Measurements from ENCODE around the gene USP6NL.

- TF ChIP-seq CEBPB (IDR thresholded peaks at IDR 0.05; ENCODE audit: low read depth) (no peak), CTCF (IDR thresholded peaks at IDR 0.05 in 2 of 3, conservative IDR thresholded peaks at IDR 0.05 in 1 of 3; ENCODE audit: borderline replicate concordance in 1 of 3, insufficient read depth in 1 of 3, low read depth in 2 of 3, low read length in 2 of 3) (no peak), RAD21 (IDR thresholded peaks at IDR 0.05; ENCODE audit: low read depth) (no peak), EZH2 (IDR thresholded peaks at IDR 0.05) (no peak), ELF1 (IDR thresholded peaks at IDR 0.05; ENCODE audit: borderline replicate concordance, low read depth) (no peak), ZNF274 (IDR thresholded peaks at IDR 0.05; ENCODE audit: low read depth, low read length) (no peak), POLR2AphosphoS5 (IDR thresholded peaks at IDR 0.05; ENCODE audit: low read depth, low read length) (no peak), FOSL1 (IDR thresholded peaks at IDR 0.05; ENCODE audit: low read depth) (no peak), REST (IDR thresholded peaks at IDR 0.05; ENCODE audit: low read depth) (no peak), POLR2A (IDR thresholded peaks at IDR 0.05; ENCODE audit: borderline replicate concordance, extremely low read depth, insufficient read depth, insufficient read length) (no peak)
Observed at GRCh38 chr10:11653758-11654471, 42.5 kb upstream of the USP6NL start.
